Measurements from ENCODE around the gene PDE4D. TPM values are rescaled to one million over a fixed set of nuclear protein-coding genes. Genes with fewer than 3 reads are reported as not detected.

PDE4D gene
- total RNA-seq, 1 experiment from 2014 or later = 2.1 TPM

DNA sequence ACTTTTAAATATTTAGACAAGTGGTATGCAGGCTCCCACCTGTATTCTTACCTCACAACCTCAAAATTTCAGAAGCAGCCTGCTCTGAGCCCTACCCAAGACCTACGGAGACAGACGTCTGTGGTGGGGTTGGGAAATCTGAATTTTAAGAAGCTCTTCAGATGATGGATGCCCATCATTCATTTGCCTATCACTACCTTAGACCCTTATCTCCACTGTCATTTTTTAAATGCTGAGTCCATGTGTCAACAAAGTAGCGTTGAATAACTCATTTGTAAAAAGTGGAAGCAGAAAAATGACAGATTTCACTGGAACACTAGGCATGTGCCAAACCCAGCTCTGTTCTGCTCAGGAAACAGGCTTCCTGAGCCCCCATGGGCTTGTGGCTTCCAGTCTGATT lies 85.7 kb downstream of the PDE4D start:
- Mint-ChIP-seq H3K27me3 (ENCODE audit: low read depth) (peaks cover 7% of the 10 kb centered on the region), H3K4me1 (peaks cover 0 to 4% of the 10 kb centered on the region in 2 experiments; a peak in 2 of 4 replicates), H3K27ac (no peak overlapping the region), H3K9me3 (no peaks in the 10 kb centered on the region), H3K4me3 (no peak overlapping the region), H3K36me3 (ENCODE audit: insufficient read depth in 1 of 3, low read depth in 3 of 3) (no peaks in the 10 kb centered on the region)
- Histone ChIP-seq H3K9ac (ENCODE audit: extremely low read depth, insufficient read length, low read length) (no peak overlapping the region), H3K23me2 (ENCODE audit: insufficient read length, low read depth, low read length, poor library complexity, severe bottlenecking) (no peaks in the 10 kb centered on the region), H4K5ac (ENCODE audit: insufficient read length, low read depth, low read length) (no peak overlapping the region), H3K79me2 (ENCODE audit: insufficient read depth, low read length) (no peaks in the 10 kb centered on the region), H3K56ac (ENCODE audit: insufficient read length, low read depth, low read length) (no peak overlapping the region), H3K79me1 (ENCODE audit: insufficient read depth, low read depth, low read length, poor library complexity, severe bottlenecking) (no peaks in the 10 kb centered on the region), H2BK20ac (ENCODE audit: low read depth, low read length, poor library complexity, severe bottlenecking) (no peak overlapping the region), H3K18ac (ENCODE audit: insufficient read length, low read depth, low read length) (no peak overlapping the region), H3K27ac (ENCODE audit: insufficient read length, low read depth, low read length) (no peak overlapping the region), H2AFZ (ENCODE audit: low read length) (no peak overlapping the region), H4K20me1 (ENCODE audit: control insufficient read depth, insufficient read depth, insufficient read length) (no peaks in the 10 kb centered on the region), H3K23ac (ENCODE audit: insufficient read length, low read depth, low read length) (no peak overlapping the region), H2BK5ac (ENCODE audit: insufficient read length, low read length) (no peak overlapping the region), H4K8ac (replicated peaks; ENCODE audit: insufficient read length, low read depth, low read length) (no peak overlapping the region), H3K27me3 (ENCODE audit: insufficient read depth, low read length) (no peaks in the 10 kb centered on the region), H2BK120ac (ENCODE audit: low read depth, low read length, poor library complexity, severe bottlenecking) (no peak overlapping the region), H3K4ac (ENCODE audit: low read depth, low read length) (no peak overlapping the region), H2BK15ac (ENCODE audit: low read depth, low read length) (no peak overlapping the region), H3K4me2 (ENCODE audit: insufficient read depth, insufficient read length, low read length) (no peak overlapping the region), H2AK5ac (ENCODE audit: insufficient read length, low read length) (no peak overlapping the region), H3K14ac (ENCODE audit: insufficient read depth, low read length) (no peak overlapping the region), H3T11ph (ENCODE audit: low read length) (no peak overlapping the region), H4K91ac (ENCODE audit: insufficient read length, low read depth, low read length) (no peak overlapping the region), H2BK12ac (ENCODE audit: insufficient read length, low read depth, low read length) (no peak overlapping the region), H3K4me1 (ENCODE audit: insufficient read depth, low read length) (no peaks in the 10 kb centered on the region), H3K9me3 (ENCODE audit: control insufficient read depth, low read depth, low read length) (no peaks in the 10 kb centered on the region)
- no CpG with 5 or more reads among the region's 3 CpGs for WGBS (ENCODE audit: extremely low coverage, insufficient read length, low lambda C conversion rate)
- no peak for DNase-seq
- TF ChIP-seq, protein P1, sequence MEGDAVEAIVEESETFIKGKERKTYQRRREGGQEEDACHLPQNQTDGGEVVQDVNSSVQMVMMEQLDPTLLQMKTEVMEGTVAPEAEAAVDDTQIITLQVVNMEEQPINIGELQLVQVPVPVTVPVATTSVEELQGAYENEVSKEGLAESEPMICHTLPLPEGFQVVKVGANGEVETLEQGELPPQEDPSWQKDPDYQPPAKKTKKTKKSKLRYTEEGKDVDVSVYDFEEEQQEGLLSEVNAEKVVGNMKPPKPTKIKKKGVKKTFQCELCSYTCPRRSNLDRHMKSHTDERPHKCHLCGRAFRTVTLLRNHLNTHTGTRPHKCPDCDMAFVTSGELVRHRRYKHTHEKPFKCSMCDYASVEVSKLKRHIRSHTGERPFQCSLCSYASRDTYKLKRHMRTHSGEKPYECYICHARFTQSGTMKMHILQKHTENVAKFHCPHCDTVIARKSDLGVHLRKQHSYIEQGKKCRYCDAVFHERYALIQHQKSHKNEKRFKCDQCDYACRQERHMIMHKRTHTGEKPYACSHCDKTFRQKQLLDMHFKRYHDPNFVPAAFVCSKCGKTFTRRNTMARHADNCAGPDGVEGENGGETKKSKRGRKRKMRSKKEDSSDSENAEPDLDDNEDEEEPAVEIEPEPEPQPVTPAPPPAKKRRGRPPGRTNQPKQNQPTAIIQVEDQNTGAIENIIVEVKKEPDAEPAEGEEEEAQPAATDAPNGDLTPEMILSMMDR (conservative IDR thresholded peaks at IDR 0.05) = no peak
